ENCODE data around the gene RAN. TPM values are rescaled to one million over a fixed set of nuclear protein-coding genes. Genes with fewer than 3 reads are reported as not detected.
"Not testable (repeated sequence)": the region's sequence is repeated elsewhere in the genome, so short reads cannot be mapped to it uniquely, and the experiment has no call there.

Gene RAN
- total RNA-seq = 447 TPM

DNA sequence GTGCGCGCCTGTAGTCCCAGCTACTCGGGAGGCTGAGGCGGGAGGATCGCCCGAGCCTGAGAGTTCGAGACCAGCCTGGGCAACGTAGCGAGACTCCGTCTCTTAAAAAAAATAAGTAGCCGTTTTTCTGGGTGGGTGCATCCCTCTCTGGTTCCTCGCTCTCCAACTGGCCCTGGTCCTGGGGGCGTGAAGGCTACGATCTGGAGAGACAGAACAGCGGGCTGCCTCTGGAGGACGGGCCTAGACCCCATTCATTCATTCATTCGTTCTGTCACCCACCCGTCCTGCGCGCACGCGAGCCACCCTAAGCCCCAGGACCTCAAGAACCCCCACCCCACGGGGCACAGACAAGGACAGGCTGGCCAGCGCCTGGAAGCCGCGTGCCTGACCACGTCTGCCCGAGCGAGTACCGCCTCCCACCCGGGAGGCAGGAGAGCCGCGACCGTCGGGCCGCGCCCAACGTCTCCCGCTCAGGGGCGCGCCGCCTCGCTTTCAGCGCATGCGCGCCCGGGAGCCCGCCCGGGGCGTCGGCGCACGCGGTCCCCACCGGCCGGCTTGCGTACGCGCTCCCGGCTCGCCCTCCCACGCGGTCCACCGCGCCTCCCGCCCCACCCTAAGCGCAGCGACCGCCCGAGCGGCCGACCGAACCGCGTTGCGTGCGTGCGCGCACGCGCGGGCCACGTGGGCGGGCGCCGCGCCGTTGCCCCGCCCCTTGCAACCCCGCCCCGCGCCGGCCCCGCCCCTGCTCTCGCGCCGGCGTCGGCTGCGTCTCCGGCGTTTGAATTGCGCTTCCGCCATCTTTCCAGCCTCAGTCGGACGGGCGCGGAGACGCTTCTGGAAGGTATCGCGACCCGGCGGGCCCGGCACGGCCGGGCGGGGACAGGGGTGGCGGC lies at the start of gene RAN:
Gene RAN, plus strand, starts transcription at position 781 of the 893 bp plus-strand sequence. CDS start 528 bp downstream, outside the sequence.
- FAIRE-seq (no peak), DNase-seq (ENCODE audit: low spot score in 2 of 2) (peak; percentile 98 to 100)

DNA sequence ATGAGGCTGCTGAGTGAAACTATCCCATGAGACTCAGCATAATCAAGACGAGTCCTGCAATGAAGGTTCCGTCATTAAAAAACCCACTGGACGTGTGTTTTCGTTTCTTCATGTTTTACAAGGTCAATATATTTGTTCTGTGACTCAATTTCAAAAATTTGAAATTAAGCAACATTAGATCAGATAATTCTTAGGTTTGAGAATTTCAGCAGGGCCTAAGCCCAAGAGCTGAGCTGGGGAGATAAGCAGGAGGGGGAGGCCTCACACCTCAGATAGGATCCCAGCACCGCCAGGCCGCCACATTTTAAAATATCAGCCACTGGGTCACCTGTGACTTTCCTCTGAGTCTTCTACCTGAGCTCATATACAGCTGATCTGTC lies 46.1 kb upstream of the RAN start:
- no peak for FAIRE-seq

GRCh38 chr12:130826151-130826801 lies 45.6 kb upstream of the RAN start:
- DNase-seq (ENCODE audit: low spot score in 2 of 2) = peak in 1 of 2 donors; percentile 47
- FAIRE-seq = no peak

More for the DNA sequence above, 46.1 kb upstream of the RAN start:
- no peak for DNase-seq (ENCODE audit: low spot score in 2 of 2)

- FAIRE-seq (no peak), DNase-seq (ENCODE audit: low spot score in 2 of 2) (no peak)
Observed at GRCh38 chr12:130827432-130827831, 44.4 kb upstream of the RAN start.

DNA sequence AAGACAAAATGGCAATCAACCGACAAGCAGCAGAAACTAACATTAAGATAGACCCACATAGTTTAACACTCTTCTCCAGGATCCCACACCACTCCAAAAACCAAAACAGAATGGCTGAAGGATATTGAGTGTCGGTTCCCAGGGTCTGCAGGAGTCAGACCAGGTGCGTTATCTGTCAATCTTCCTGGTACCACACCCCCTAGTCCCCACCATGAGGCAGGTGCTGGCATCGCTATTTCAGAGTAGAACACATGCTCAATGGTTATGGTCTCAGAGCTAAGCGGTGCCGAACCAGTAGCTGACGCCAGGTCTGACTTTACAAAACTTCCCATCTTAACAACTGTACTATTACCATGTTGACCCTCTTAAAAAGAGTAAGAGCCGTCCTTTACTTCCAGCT lies 43.0 kb upstream of the RAN start:
- no peak for FAIRE-seq
- no peak for DNase-seq (ENCODE audit: low spot score in 2 of 2)

DNA sequence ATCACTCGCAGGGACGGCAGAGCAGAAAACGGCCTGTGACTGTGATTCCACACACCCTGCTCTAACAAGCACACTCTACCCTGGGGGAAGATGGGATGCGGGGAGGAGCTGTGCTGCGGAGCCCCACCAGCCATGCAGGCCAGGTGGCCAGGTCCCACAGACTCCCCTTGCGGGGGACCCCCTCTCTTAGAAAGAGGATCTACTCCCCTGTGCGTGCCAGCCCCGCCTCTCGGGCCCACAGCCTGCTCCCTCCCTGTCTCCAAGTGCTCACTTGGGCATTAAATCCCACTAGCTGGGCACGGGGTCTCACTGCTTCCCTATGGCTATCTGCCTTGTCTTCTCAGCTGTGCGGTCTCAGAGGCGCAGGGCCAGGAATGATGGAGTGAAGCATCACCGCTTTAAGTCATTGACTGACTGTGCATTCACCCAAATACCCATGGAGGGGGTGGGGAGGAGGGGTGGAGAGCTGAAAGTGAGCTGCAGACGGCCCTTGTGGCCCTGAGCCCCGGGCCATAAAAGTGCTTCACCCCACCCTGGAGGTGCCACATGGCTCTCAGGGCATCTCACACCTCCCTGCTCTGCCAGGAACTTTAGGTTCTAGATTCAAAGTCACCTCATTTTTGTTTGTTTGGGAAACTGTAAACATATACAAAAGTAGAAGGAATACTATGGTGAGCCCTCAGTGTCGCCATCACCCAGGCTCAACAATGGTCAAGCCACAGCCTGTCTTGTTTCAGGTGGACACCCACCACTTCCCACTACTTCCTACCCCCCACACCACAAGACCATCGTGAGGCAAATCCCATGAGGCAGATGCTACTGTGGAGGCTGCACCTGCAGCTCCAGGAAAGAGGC lies 42.2 kb upstream of the RAN start:
- DNase-seq (ENCODE audit: low spot score in 2 of 2) = no peak
- FAIRE-seq = no peak

- FAIRE-seq (no peak), DNase-seq (ENCODE audit: low spot score in 2 of 2) (no peak)
Observed at GRCh38 chr12:130830246-130830551, 41.7 kb upstream of the RAN start.

DNA sequence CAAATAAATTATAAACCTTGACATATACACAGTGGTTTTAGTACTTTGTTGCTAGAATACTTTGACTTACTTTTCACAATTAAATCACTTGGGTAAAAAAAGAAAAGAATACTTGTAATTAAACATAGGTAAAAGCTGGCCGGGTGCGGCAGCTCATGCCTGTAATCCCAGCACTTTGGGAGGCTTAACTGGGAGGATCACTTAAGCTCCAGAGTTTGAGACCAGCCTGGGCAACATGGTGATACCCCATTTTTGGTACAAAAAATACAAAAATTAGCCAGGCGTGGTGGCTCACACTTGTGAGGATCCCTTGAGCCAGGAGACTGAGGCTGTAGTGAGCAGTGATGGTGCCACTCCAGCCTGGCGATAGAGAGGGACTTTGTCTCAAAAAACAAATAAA lies 40.6 kb upstream of the RAN start:
- FAIRE-seq (no peak), DNase-seq (ENCODE audit: low spot score in 2 of 2) (no peak)

DNA sequence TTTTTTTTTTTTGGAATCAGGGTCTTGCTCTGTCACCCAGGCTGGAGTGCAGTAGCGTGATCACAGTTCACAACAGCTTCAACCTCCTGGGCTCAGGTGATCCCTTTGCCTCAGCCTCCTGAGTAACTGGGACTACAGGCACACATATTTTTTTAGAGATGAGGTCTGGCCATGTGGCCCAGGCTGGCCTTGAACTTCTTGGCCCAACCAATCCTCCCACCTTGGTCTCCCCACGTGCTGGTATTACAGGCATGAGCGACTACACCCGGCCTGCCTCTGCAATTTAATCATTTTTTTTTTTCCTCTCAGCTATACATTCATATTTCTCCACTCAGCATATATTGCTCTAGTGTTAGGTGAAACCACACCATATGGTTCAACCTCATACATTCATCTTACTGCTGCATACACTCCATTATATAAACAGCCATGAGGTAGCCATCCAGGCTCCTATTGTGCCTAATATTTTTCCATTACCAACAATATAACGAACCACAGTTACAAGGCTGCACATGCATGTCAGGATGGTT lies 39.9 kb upstream of the RAN start:
- DNase-seq (ENCODE audit: low spot score in 2 of 2) (no peak), FAIRE-seq (no peak)

- no peak for FAIRE-seq
- DNase-seq (ENCODE audit: low spot score in 2 of 2) = no peak
Observed at GRCh38 chr12:130832561-130833209, 39.2 kb upstream of the RAN start.

DNA sequence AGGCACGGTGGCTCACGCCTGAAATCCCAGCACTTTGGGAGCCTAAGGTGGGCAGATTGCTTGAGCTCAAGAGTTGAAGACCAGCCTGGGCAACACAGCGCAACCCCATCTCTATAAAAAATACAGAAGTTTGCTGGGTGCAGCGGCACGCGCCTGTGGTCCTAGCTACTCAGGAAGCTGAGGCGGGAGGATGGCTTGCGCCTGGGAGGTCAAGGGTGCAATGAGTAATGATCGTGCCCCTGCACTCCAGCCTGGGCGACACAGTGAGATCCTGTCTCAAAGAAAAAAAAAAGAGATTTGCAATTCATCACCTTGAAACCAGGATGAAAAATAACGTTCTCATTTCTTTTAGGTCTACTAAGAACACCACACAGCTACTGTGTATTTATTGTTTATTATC lies 36.9 kb upstream of the RAN start:
- FAIRE-seq (no peak), DNase-seq (ENCODE audit: low spot score in 2 of 2) (no peak)

GRCh38 chr12:130835436-130835835 lies 36.4 kb upstream of the RAN start:
- FAIRE-seq = no peak

GRCh38 chr12:130838284-130838950 lies 33.4 kb upstream of the RAN start:
- no peak for DNase-seq (ENCODE audit: low spot score in 2 of 2)
- FAIRE-seq = no peak

More at GRCh38 chr12:130835436-130835835, 36.4 kb upstream of the RAN start:
- DNase-seq (ENCODE audit: low spot score in 2 of 2) = no peak

DNA sequence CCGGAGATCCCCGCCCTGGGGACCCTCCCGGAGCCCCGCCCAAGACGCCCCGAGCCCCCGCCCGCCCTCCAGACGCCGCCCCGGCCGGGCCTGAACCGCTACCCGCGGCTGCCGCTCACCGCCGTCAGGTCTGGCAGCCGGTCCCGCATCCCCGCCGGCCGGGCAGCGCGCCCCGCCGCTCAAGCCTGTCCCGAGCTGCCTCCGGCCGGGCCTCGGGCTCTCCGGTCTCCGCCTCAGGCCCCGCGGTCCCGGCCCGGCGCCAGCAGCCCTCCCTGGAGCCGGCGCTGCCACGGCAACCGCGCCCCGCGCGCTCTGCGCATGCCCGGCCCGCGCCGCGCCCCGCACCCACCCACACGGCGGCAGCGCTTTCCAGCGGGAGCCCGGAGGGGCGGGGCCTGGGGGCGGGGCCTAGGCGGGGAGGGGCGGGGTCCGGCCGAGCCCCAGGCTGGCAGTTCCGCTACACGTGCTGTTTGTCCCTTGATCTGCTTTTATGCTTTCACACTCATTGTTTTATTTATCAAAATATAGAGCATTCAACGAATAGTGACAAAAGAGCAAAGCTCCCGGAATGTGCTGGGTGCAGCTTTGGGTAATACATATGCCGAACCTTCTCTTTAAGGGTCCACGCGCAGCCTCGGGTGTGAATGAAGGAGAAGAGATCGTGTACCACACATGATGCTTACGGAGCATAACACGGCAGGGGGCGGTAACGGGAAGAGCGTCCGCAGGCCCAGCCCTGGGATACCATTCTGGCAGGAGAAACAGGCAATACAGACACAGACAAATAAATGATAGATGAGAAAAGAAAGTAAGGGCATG lies 32.7 kb upstream of the RAN start, which contains the start of gene STX2:
Gene STX2, minus strand, starts transcription at position 300 of the 819 bp plus-strand sequence. Its CDS starts 151 bp downstream, at position 149.
- peak; percentile 95 for DNase-seq (ENCODE audit: low spot score in 2 of 2)

GRCh38 chr12:130839770-130840404 lies 32.0 kb upstream of the RAN start:
- FAIRE-seq = no peak
- no peak for DNase-seq (ENCODE audit: low spot score in 2 of 2)

More for the DNA sequence above, 32.7 kb upstream of the RAN start, which contains the start of gene STX2:
- no peak for FAIRE-seq

- DNase-seq (ENCODE audit: low spot score in 2 of 2) (no peak), FAIRE-seq (no peak)
Observed at GRCh38 chr12:130846369-130846768, 25.5 kb upstream of the RAN start.

GRCh38 chr12:130847112-130847511 lies 24.8 kb upstream of the RAN start:
- DNase-seq (ENCODE audit: low spot score in 2 of 2) = no peak
- FAIRE-seq = no peak

DNA sequence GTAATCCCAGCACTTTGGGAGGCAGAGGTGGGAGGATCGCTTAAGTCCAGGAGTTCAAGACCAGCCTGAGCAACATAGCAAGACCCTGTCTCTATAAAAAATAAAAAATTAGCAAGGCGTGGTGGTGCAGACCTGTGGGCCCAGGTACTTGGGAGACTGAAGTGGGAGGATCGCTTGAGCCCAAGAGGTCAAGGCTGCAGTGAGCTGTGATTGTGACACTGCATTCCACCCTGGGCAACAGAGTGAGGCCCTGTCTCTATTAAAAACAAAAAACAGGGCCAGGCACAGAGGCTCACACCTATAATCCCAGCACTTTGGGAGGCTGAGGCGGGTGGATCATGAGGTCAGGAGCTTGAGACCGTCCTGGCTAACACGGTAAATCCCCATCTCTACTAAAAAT lies 23.8 kb upstream of the RAN start:
- FAIRE-seq; DNase-seq (ENCODE audit: low spot score in 2 of 2): not testable (repeated sequence)
